Measurements from ENCODE around the gene FKRP.
A peak's percentile ranks its signal among the peaks of the same experiment; 100 is the strongest.
"Not testable (repeated sequence)": the region's sequence is repeated elsewhere in the genome, so short reads cannot be mapped to it uniquely, and the experiment has no call there.

FKRP gene, protein sequence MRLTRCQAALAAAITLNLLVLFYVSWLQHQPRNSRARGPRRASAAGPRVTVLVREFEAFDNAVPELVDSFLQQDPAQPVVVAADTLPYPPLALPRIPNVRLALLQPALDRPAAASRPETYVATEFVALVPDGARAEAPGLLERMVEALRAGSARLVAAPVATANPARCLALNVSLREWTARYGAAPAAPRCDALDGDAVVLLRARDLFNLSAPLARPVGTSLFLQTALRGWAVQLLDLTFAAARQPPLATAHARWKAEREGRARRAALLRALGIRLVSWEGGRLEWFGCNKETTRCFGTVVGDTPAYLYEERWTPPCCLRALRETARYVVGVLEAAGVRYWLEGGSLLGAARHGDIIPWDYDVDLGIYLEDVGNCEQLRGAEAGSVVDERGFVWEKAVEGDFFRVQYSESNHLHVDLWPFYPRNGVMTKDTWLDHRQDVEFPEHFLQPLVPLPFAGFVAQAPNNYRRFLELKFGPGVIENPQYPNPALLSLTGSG

DNA sequence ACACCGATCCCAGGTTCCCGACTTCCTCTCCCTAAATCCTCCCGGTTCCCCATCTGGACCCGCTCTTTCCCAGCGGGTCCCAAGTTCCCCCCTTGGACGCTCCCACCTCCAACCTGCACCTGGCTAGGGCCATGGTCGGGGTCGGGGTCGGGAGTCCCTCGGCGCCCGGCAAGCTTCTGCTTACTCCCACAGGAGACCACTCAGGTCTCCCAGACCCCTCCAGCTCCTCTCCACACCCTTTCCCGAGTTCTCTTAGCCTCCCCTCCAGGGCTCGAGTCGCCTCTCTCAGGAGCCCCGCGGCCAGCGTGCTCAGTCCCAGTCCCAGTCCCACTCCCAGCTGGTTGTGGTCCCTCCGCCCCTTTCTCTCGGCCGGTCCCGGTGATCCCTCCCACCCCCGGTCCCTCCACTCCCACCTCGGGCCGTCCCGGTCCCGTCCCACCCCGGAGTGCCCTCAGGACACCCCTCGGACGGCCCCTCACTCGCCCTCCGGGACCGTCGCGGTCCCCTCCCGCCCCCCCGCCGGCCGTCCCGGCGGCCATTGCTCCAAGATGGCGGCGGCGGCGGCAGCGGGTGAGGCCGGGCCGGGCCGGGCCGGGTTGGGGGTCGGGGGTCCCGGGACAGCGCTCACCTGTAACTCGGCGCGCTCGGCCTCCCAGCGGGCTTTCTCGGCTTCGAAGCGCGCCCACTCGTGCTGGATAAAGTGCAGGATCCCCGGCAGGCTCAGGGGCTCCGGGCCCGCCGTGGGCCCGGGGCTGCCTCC, at the start of gene FKRP:
Gene FKRP, plus strand, starts transcription at position 537 of the 760 bp plus-strand sequence. CDS start 9,394 bp downstream, outside the sequence.
- DNase-seq (ENCODE audit: low spot score), result no peak

DNA sequence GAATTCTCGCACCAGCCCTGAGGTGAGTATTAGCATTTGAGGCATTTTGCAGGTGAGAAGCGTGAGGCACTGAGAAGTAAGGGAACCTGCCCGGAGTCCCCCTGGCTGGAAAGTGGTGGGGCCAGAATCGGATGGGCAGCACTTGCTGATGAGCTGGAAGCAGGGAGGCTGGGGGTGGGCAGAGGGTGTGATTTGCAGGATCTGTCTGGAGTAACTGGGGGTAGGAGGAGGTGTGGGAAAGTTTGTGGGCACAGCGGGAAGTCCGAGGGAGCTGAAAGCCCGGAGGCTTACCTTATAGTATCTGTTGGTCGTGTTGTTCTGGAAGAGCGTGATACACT, 49.0 kb upstream of the FKRP start:
- DNase-seq (ENCODE audit: low spot score), result no peak

GRCh38 chr19:46697204-46697960, 48.5 kb upstream of the FKRP start:
- DNase-seq (ENCODE audit: low spot score), result no peak

DNA sequence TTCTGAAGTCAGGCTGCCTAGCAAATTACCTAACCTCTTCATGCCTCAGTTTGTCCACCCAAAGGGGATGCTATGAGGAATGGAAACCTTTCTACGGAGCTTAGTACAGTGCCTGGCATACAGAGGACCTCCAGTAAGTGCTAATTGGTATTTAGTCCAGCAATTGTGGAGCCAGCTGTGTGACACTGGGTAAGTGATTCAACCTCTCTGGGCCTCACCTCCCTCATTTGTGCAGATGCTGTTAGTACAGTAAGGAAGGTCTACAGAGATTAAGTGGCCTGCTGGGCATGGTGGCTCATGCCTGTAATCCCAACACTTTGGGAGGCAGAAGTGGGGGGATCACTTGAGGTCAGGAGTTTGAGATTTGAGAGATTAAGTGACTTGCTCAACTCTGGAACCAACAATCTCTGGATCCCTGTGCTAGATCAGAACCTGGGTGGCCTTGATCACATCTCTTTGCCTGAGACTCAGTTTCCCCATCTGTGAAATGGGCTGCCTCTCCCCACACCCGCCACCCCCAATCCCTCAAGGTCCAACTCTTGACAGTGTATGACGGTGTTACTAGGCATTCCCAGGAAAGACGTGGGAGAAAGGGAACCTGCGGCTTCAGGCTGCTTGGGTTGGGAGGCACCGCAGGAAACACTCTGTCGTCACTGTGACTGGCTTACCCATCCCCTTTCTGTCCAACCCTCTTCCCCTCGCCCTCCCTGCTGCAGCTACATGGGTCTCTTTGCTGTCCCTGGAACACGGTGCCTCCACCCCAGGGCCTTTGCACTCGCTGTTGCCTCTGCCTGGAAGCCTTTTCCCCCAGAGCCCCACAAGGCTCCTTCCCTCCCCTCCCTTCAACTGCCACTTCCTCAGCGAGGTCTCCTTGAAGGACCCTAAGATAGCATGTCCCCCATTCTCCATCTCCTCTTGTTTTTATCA, 47.2 kb upstream of the FKRP start:
- no peak for DNase-seq (ENCODE audit: low spot score)

DNA sequence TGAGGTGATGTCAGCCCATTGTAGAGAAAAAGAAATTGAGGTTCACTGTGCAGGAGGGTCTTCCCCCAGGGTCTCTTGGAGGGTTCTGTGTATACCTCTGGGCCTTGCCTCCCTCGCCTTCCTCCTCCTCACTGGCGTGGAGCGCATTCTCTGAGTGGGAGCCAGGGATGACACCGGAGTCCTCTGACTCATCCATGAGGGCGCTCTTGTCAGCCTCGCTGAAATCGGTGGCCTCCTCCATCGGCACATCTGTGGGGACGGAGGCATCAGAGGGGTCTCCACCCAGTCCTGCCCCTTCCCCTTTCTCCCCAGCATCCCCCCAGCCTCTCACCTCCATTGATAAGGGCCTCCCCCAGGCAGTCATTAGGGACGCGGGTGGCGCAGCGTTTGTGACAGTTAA, 45.2 kb upstream of the FKRP start:
- no peak for DNase-seq (ENCODE audit: low spot score)

DNA sequence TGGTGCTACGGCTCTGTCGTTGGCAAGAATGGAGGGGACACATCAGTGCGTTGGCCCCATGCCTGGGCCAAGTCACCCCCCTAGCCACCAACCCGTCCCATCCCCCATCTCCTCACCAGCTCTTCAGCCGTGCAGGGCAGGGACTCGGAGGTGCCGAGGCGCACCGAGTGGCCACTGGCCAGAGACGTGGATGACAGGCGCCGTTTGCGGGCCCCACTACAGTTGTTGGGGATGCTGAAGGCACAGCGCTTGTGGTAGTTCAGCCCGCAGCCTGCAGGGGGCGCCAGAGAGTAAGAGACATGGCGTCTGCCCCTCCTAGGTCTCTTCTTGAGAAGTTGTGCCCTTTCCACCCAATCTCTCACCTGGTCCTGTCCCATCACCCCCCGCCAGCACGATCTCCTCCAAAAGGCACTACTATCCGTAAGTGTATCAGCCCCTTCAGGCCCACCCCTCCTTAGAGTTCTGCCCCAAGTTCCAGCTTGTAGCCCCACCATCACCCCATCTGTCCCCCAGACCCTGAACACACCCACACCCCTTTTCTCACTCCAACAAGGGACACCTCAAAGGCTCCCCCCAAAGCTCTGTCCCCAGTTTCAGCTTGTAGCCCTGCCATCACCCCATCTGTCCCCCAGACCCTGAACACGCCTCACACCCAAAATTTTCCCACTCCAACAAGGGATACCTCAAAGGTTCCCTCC, 41.3 kb upstream of the FKRP start:
- peak; percentile 80 for DNase-seq (ENCODE audit: low spot score)

DNA sequence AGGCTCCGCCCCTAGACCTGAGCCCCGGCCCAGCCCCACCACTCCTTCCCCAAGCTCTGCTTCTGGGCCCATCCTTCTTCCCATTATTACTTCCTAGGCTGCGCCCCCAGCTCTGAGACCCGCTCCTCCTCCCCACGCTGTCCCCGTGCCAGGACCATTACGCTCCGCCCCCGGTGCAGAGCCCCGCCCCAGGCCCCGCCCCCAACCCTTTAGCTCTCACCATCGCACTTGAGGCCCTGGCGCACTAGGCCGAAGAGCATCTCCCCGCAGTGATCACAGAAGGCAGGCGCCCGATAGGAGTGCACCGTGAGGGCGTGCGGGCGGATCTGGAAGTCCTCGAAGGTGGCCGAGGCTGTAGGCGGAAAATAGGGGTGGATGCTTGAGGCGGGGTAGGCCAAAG, 35.2 kb upstream of the FKRP start:
- DNase-seq (ENCODE audit: low spot score), result no peak

- DNase-seq (ENCODE audit: low spot score), result not testable (repeated sequence)
Measured at GRCh38 chr19:46712768-46713338, 33.0 kb upstream of the FKRP start.

GRCh38 chr19:46713781-46714443, 31.9 kb upstream of the FKRP start:
- DNase-seq (ENCODE audit: low spot score), result peak; percentile 72

- peak; percentile 87 for DNase-seq (ENCODE audit: low spot score)
Measured at GRCh38 chr19:46714444-46715106, 31.3 kb upstream of the FKRP start.

- DNase-seq (ENCODE audit: low spot score), result no peak
Measured at GRCh38 chr19:46715620-46715974, 30.3 kb upstream of the FKRP start.

- DNase-seq (ENCODE audit: low spot score), result peak; percentile 31
Measured at GRCh38 chr19:46715975-46716671, 29.7 kb upstream of the FKRP start.

- no peak for DNase-seq (ENCODE audit: low spot score)
Measured at GRCh38 chr19:46716672-46717033, 29.2 kb upstream of the FKRP start.

DNA sequence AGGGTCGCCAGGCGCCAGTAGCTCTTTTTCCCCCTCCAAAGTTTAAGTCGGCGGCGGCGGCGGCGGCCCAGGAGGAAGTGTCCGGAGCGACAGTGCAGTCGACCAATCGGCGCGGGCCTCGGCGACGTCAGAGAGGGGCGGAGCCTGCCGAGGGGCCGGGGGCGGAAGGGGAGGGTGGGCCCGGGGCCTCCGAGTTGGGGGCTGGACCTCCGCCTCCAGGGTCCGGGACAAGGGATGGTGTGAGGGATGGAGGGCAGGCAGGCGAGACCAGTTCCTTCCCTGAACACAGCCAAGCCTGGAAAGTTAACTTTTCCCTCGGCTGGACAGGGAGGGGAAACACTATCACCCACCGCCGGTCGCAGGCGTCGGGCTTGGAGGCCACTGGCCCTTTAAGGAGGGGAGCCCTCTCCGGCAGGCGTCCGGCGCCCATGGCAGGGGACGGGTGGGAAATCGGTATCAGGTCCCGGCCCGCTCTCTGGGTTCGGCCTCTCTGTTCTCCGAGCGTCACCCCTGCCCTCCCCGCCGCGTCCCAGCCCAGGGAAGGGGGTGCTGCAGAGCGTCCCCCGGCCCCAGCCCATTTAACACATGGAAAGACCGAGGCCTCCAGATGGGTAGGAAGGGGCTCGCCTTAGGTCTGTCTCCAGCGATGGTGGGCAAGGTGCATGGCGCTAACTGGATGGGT, 28.7 kb upstream of the FKRP start, which contains the start of gene PRKD2:
Gene PRKD2, minus strand, starts transcription at position 81 of the 682 bp plus-strand sequence. CDS start 744 bp downstream, outside the sequence.
- DNase-seq (ENCODE audit: low spot score), result peak; percentile 84

DNA sequence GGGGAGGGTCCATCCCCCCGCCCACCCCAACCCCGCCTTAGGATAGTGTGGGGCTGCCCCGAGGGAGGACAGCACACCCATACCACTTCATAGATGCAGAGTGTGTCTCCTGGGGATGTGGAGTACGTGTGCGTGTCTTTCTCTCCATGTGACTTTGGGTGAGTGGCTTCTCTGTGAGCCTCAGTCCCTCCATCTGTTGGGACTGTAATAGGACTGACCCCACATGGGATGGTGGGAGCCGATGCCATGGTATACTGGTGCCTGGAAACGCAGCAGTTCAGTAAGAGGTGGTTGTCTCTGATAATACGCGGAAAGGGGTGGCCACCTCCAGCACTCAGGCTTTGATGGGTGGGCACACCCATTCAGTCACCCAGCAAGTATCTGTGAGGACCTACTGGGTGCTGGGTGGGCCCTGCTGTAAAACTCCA, 28.1 kb upstream of the FKRP start:
- peak; percentile 53 for DNase-seq (ENCODE audit: low spot score)

- peak; percentile 76 for DNase-seq (ENCODE audit: low spot score)
Measured at GRCh38 chr19:46718157-46718933, 27.5 kb upstream of the FKRP start.

GRCh38 chr19:46718934-46719622, 26.8 kb upstream of the FKRP start:
- DNase-seq (ENCODE audit: low spot score), result peak; percentile 65

Data from NAMALWA (cell line).